T-helper 2 cell treated with Interferon-gamma antibody and Interleukin-4, amounts not matched to agents 5 μg/mL and 100 μg/mL, for 36 hours (primary cell): Measurements from ENCODE around the gene PAM16.
"Not testable (repeated sequence)": the region's sequence is repeated elsewhere in the genome, so short reads cannot be mapped to it uniquely, and the experiment has no call there.

Experiments used
- DNase-seq: peaks from one replicate; pipeline ENCODE4 v3.0.0; 2021; ENCODE audit warnings: low spot score
- H3K27ac Mint-ChIP-seq: one replicate; pipeline ENCODE4 v1.8.0; 2021; ENCODE audit warnings: mild to moderate bottlenecking, mixed read lengths
- H3K27me3 Mint-ChIP-seq: one replicate; pipeline ENCODE4 v1.8.0; 2021; ENCODE audit warnings: low read depth, mixed read lengths
- H3K36me3 Mint-ChIP-seq: one replicate; pipeline ENCODE4 v1.8.0; 2021; ENCODE audit warnings: low read depth, mixed read lengths
- H3K4me1 Mint-ChIP-seq: one replicate; pipeline ENCODE4 v1.8.0; 2021; ENCODE audit warnings: low read depth, mixed read lengths
- H3K4me3 Mint-ChIP-seq: one replicate; pipeline ENCODE4 v1.8.0; 2022; ENCODE audit warnings: mild to moderate bottlenecking, moderate library complexity, mixed read lengths
- H3K9me3 Mint-ChIP-seq: one replicate; pipeline ENCODE4 v1.8.0; 2021; ENCODE audit warnings: mixed read lengths

PAM16 gene

GRCh38 chr16:4344300-4344982, 6.7 kb downstream of the PAM16 start:
- not testable (repeated sequence) for H3K4me1 Mint-ChIP-seq, DNase-seq, H3K27me3 Mint-ChIP-seq, H3K36me3 Mint-ChIP-seq, H3K27ac Mint-ChIP-seq, H3K4me3 Mint-ChIP-seq, H3K9me3 Mint-ChIP-seq

GRCh38 chr16:4342866-4343744, 8.0 kb downstream of the PAM16 start:
- Mint-ChIP-seq H3K9me3 (no peaks in the 10 kb centered on the region), H3K36me3 (peaks cover 3% of the 10 kb centered on the region), H3K27ac (no peak overlapping the region), H3K4me3 (no peak overlapping the region), H3K4me1 (no peaks in the 10 kb centered on the region), H3K27me3 (no peaks in the 10 kb centered on the region)
- no peak for DNase-seq

GRCh38 chr16:4341250-4341649, 9.9 kb downstream of the PAM16 start:
- no peak overlapping the region for H3K4me3 Mint-ChIP-seq
- H3K9me3 Mint-ChIP-seq: no peaks in the 10 kb centered on the region
- no peak overlapping the region for H3K27ac Mint-ChIP-seq
- no peaks in the 10 kb centered on the region for H3K27me3 Mint-ChIP-seq
- DNase-seq: no peak
- H3K4me1 Mint-ChIP-seq: no peaks in the 10 kb centered on the region
- no peaks in the 10 kb centered on the region for H3K36me3 Mint-ChIP-seq

GRCh38 chr16:4340443-4340842, 10.7 kb downstream of the PAM16 start:
- no peaks in the 10 kb centered on the region for H3K27me3 Mint-ChIP-seq

GRCh38 chr16:4339909-4340308, 11.2 kb downstream of the PAM16 start:
- Mint-ChIP-seq H3K27ac (no peak overlapping the region), H3K36me3 (no peaks in the 10 kb centered on the region), H3K4me3 (no peak overlapping the region), H3K27me3 (no peaks in the 10 kb centered on the region), H3K4me1 (no peaks in the 10 kb centered on the region), H3K9me3 (no peaks in the 10 kb centered on the region)
- DNase-seq: no peak

More at GRCh38 chr16:4340443-4340842, 10.7 kb downstream of the PAM16 start:
- no peaks in the 10 kb centered on the region for H3K4me1 Mint-ChIP-seq
- H3K9me3 Mint-ChIP-seq: no peaks in the 10 kb centered on the region
- no peak for DNase-seq
- H3K4me3 Mint-ChIP-seq: no peak overlapping the region
- no peaks in the 10 kb centered on the region for H3K36me3 Mint-ChIP-seq
- no peak overlapping the region for H3K27ac Mint-ChIP-seq

GRCh38 chr16:4339455-4339854, 11.7 kb downstream of the PAM16 start:
- Mint-ChIP-seq H3K4me1 (no peaks in the 10 kb centered on the region), H3K4me3 (no peak overlapping the region), H3K27me3 (no peaks in the 10 kb centered on the region), H3K27ac (no peak overlapping the region), H3K9me3 (no peaks in the 10 kb centered on the region), H3K36me3 (no peaks in the 10 kb centered on the region)
- DNase-seq: no peak

GRCh38 chr16:4338712-4339299, 12.3 kb downstream of the PAM16 start:
- Mint-ChIP-seq H3K36me3 (no peaks in the 10 kb centered on the region), H3K27me3 (no peaks in the 10 kb centered on the region), H3K4me3 (no peak overlapping the region), H3K27ac (no peak overlapping the region), H3K4me1 (no peaks in the 10 kb centered on the region), H3K9me3 (no peaks in the 10 kb centered on the region)
- DNase-seq: no peak

GRCh38 chr16:4338125-4338582, 13.0 kb downstream of the PAM16 start:
- no peak for DNase-seq
- no peaks in the 10 kb centered on the region for H3K4me1 Mint-ChIP-seq
- no peak overlapping the region for H3K4me3 Mint-ChIP-seq
- H3K27me3 Mint-ChIP-seq: no peaks in the 10 kb centered on the region
- no peak overlapping the region for H3K27ac Mint-ChIP-seq
- H3K36me3 Mint-ChIP-seq: no peaks in the 10 kb centered on the region
- no peaks in the 10 kb centered on the region for H3K9me3 Mint-ChIP-seq

- no peak for DNase-seq
- Mint-ChIP-seq H3K27ac (no peak overlapping the region), H3K36me3 (no peaks in the 10 kb centered on the region), H3K4me3 (no peak overlapping the region), H3K9me3 (no peaks in the 10 kb centered on the region), H3K4me1 (no peaks in the 10 kb centered on the region), H3K27me3 (no peaks in the 10 kb centered on the region)
Measured at GRCh38 chr16:4337540-4338088, 13.5 kb downstream of the PAM16 start.

- Mint-ChIP-seq H3K36me3 (no peaks in the 10 kb centered on the region), H3K4me1 (no peaks in the 10 kb centered on the region), H3K27me3 (no peaks in the 10 kb centered on the region), H3K27ac (no peak overlapping the region), H3K4me3 (no peak overlapping the region), H3K9me3 (no peaks in the 10 kb centered on the region)
- DNase-seq: no peak
Measured at GRCh38 chr16:4336701-4337539, 14.2 kb downstream of the PAM16 start.

GRCh38 chr16:4334724-4335495, 16.2 kb downstream of the PAM16 start:
- no peak overlapping the region for H3K27ac Mint-ChIP-seq

GRCh38 chr16:4333714-4334113, 17.4 kb downstream of the PAM16 start:
- H3K27ac Mint-ChIP-seq, H3K4me3 Mint-ChIP-seq, H3K27me3 Mint-ChIP-seq, H3K36me3 Mint-ChIP-seq, H3K9me3 Mint-ChIP-seq, H3K4me1 Mint-ChIP-seq, DNase-seq: not testable (repeated sequence)

More at GRCh38 chr16:4334724-4335495, 16.2 kb downstream of the PAM16 start:
- no peaks in the 10 kb centered on the region for H3K36me3 Mint-ChIP-seq
- H3K4me3 Mint-ChIP-seq: no peak overlapping the region
- no peaks in the 10 kb centered on the region for H3K27me3 Mint-ChIP-seq
- no peaks in the 10 kb centered on the region for H3K9me3 Mint-ChIP-seq
- no peaks in the 10 kb centered on the region for H3K4me1 Mint-ChIP-seq
- DNase-seq: no peak

GRCh38 chr16:4333308-4333638, 17.8 kb downstream of the PAM16 start:
- no peaks in the 10 kb centered on the region for H3K4me1 Mint-ChIP-seq
- H3K36me3 Mint-ChIP-seq: no peaks in the 10 kb centered on the region
- no peak for DNase-seq
- H3K9me3 Mint-ChIP-seq: no peaks in the 10 kb centered on the region
- H3K4me3 Mint-ChIP-seq: no peak overlapping the region
- peaks cover 3% of the 10 kb centered on the region for H3K27me3 Mint-ChIP-seq
- H3K27ac Mint-ChIP-seq: no peak overlapping the region
